C4-2B (cell line): Measurements from ENCODE around the gene TXNL1.

Experiments used
- H3K27ac ChIP-seq: fragments of 450-650 bp; 2 replicates; pipeline ENCODE4 v1.5.1; 2017
- ZFX ChIP-seq: fragments of 450-650 bp; IDR thresholded peaks from 2 replicates; pipeline ENCODE4 v1.6.1; 2017
- TF ChIP-seq, protein P1 (sequence below): fragments of 450-650 bp; conservative IDR thresholded peaks from 2 replicates; pipeline ENCODE4 v1.5.1; 2017; ENCODE audit warnings: mild to moderate bottlenecking

The TXNL1 gene

DNA sequence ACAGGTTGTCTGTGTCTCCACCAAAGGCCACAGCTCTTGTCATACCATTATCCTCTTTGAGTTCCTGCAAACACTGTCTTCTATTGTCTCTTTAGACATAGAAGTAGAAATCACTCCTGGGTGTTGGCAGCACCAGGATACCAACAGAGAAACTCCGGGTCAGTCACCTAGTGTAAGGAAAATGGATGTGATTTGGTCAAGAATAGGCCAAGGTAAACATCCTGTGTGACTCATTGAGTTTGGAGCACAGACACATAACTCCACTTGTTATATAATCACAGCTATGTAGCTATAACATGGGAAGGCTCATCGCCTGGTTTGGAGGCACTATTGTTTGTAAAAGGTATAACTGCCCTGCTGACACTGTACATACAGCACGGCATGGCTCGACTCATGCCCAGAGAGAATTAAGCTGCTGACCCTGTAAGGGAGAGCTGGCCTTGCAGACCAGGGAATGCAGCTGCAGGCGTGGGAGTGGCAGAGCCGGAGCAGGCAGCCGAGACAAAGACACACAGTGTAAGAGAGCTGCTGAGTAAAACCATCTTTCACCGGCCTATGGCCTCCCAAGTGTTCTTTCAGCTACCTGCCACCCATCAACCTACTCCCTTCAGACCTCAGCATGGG is 3.4 kb upstream of the TXNL1 start:
- TF ChIP-seq, protein P1, sequence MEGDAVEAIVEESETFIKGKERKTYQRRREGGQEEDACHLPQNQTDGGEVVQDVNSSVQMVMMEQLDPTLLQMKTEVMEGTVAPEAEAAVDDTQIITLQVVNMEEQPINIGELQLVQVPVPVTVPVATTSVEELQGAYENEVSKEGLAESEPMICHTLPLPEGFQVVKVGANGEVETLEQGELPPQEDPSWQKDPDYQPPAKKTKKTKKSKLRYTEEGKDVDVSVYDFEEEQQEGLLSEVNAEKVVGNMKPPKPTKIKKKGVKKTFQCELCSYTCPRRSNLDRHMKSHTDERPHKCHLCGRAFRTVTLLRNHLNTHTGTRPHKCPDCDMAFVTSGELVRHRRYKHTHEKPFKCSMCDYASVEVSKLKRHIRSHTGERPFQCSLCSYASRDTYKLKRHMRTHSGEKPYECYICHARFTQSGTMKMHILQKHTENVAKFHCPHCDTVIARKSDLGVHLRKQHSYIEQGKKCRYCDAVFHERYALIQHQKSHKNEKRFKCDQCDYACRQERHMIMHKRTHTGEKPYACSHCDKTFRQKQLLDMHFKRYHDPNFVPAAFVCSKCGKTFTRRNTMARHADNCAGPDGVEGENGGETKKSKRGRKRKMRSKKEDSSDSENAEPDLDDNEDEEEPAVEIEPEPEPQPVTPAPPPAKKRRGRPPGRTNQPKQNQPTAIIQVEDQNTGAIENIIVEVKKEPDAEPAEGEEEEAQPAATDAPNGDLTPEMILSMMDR, result no peak
- TF ChIP-seq ZFX, result no peak
- no peak overlapping the region for H3K27ac ChIP-seq

DNA sequence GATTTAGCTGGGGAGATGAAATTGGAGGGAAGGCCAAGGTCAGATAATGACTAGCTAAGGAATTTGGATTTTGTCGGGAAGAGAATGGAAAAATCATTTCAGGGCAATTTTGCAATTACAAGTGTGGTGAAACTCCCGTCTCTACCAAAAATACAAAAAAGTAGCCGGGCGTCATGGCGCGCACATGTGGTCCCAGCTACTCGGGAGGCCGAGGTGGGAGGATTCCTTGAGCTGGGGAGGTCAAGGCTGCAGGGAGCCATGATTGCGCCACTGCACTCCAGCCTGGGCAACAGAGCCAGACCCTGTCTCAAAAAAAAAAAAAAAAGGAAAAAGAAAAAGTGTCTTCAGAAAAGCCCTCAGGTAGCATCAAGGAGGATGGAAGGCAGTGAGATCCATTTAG is 1.2 kb upstream of the TXNL1 start:
- TF ChIP-seq, protein P1, result no peak
- peak overlapping the region; percentile 99; the same call in 1 of the 2 replicates for H3K27ac ChIP-seq

DNA sequence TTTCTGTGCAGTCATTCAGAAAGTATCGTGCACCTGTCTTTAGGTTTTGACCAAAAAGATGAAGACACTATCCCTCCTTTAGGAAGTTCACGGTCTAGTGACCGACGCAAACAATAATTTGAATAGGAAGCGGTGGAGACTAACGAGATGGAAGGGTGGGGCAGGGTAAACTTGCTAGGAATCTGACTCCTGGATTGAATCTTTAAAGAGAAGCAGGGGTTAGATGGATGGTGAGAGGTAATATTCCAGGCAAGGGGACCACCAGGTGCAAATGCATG is 651 bp upstream of the TXNL1 start:
- peak overlapping the region; percentile 99 for H3K27ac ChIP-seq
- no peak for TF ChIP-seq ZFX
- TF ChIP-seq, protein P1, result no peak

DNA sequence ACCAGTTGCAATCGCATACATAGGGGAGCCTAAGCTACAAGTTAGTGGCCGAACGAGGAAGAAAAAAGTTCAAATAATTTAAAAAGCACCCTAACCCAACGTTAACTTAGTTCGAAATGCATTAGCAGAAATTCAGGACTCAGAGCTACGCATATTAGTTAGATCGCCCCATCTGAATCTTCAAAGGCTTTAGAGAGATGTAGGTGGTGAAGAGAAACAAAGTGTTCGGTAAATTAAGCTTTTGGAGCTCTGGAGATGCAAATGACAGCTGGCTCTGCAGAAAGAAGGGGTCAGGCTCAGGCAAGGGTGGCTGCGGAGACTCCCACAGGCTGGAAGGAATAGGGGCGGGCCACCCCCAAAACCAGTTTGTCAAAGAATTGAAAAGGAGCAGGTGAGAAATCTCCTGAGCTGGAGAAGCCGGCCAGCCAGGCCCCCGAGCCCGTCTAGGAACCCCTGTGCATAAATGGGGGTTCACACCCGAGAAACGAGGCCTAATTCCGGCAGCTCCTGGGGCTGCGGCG is 621 bp downstream of the TXNL1 start:
- H3K27ac ChIP-seq, result peak overlapping the region; percentile 99
- TF ChIP-seq, protein P1, result no peak
- no peak for TF ChIP-seq ZFX

DNA sequence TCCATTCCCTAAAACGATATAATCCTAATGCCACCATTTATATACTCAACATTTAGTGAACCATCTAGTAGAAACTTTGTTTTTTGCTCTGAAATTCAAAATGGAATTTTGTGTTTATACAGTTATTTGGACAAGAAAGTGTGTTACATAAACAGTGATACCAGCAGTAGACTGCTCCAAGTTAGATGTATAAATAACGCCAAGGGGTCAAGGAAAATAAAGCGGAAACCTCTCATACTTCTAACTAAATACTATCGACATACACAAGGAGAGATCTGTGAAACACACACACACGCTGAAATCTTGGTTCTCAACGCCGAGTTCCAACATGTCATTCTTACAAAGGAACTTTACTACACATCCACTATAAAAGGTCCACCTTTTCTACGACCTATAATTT is 1.2 kb downstream of the TXNL1 start:
- H3K27ac ChIP-seq, result no peak overlapping the region
- TF ChIP-seq ZFX, result no peak
- TF ChIP-seq, protein P1, result no peak

DNA sequence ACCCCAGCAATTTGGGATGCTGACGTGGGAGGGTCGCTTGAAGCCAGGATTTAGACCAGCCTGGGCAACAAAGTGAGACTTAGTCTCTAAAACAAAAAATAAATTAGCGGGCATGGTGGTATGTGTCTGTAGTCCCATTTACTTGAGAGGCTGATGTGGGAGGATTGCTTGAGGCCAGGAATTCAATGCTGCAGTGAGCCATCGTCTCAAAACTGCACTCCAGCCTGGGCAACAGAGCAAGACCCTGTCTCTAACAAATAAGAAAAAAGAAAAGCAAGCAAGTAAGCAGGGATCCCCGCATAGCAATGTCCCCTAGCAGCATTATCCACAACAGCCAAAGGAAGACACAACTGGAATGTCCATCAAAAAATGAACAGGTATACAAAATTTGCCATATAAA is 3.4 kb downstream of the TXNL1 start:
- no peak overlapping the region for H3K27ac ChIP-seq
- no peak for TF ChIP-seq ZFX

DNA sequence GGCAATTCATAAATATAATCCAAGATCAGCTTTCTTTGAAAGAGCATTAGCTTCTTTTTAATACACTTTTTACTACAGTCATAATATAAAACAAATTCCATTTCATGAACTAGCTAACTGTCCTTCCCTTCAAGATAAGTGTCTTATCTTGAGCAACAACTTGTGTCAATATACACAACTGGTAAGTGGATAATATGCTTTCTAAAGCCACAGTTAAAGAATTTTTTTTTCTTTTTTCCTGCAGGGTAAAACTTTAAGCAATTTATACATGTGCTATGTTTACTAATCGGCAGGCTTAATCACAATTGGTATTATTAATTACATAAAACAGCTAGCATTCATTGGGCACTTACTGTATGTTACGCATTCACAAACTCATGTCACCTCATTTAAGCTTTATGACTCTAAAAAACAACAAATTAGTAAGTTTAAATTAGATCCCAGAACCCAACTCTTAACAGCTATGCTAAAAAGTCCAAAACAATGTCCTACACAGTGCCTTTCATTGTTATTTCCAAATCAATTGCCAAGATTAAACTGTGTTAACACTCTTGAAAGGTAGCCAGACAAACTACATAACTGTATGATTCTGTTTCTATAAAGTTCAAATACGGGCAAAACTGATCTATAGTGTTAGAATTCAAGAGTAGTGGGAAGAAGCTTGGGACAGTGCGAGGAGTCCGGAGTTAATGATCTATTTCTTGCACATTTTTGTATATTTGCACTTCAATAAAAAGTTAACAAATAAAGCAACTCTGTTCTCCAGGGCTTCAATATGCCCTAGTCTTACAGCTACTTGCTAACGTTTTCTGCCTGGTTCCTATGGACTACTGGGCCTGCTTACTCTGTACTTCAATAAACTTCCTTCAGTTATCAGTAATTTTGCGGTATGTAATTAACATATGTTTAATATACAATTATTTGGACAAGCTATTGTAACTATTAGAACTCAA is 6.0 kb downstream of the TXNL1 start:
- TF ChIP-seq ZFX, result no peak
- TF ChIP-seq, protein P1, result no peak
- H3K27ac ChIP-seq, result no peak overlapping the region
